ENCODE measurements around the gene CALML6. TPM values are rescaled to one million over a fixed set of nuclear protein-coding genes. Genes with fewer than 3 reads are reported as not detected.

CALML6 gene
- polyA plus RNA-seq, 6 donors from 2014 or later: not detected

GRCh38 chr1:1910033-1910465 lies 5.0 kb upstream of the CALML6 start:
- H3K4me1 Mint-ChIP-seq: peaks cover 14 to 26% (median 19%) of the 10 kb centered on the region in 3 donors
- ATAC-seq (ENCODE audit: low read depth in 2 of 2) (no peak), DNase-seq (no peak)
- no peaks in the 10 kb centered on the region for H3K36me3 Mint-ChIP-seq
- H3K27ac Mint-ChIP-seq: peak overlapping the region; percentile 66 to 84 (median 79)
- peak overlapping the region; percentile 81 to 94 (median 89) for H3K4me3 Mint-ChIP-seq
- peaks cover 0 to 8% (median 0%) of the 10 kb centered on the region in 3 donors for H3K27me3 Mint-ChIP-seq
- H3K9me3 Mint-ChIP-seq: no peaks in the 10 kb centered on the region

DNA sequence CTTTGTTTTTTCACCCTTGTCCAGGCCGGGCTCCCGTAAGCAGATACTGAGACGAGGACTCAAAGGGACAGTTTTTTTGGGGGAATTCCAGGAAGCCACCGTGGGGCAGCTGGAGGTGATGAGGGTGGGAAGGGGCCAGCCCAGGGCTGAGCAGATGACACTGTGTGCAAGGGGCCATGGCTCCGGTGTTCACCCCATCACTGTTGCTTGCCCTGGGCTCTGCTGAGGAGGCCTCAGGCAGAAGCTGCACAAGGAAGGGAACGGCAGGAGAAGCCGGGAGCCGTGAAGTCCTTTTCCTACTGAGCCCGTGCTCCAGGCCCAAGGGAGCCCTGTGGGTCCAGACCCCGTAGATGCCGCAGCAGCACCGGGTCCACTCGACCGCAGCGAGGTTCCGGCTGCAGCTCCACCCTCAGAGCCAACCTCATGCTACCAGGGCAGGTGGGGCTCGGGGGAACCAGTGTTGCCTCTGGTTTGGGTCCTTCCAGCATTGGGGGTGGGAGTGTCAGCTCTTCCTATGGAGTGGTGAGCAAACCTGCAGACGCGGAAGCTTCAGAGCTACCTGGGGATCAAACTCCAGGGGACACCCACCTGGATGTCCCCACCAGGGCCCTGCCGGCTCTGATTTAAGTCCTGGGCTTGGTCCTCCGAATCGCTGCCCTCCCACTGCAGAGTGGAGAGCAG lies 4.3 kb upstream of the CALML6 start:
- Mint-ChIP-seq H3K27ac (peak overlapping the region in 3 of 6 donors; percentile 44 to 80 (median 75)), H3K4me3 (peak overlapping the region; percentile 81 to 94 (median 89)), H3K36me3 (no peaks in the 10 kb centered on the region), H3K4me1 (peaks cover 14 to 26% (median 19%) of the 10 kb centered on the region in 3 donors), H3K9me3 (no peaks in the 10 kb centered on the region), H3K27me3 (peaks cover 0 to 8% (median 0%) of the 10 kb centered on the region in 3 donors)
- no peak for DNase-seq
- no peak for ATAC-seq (ENCODE audit: low read depth in 2 of 2)

DNA sequence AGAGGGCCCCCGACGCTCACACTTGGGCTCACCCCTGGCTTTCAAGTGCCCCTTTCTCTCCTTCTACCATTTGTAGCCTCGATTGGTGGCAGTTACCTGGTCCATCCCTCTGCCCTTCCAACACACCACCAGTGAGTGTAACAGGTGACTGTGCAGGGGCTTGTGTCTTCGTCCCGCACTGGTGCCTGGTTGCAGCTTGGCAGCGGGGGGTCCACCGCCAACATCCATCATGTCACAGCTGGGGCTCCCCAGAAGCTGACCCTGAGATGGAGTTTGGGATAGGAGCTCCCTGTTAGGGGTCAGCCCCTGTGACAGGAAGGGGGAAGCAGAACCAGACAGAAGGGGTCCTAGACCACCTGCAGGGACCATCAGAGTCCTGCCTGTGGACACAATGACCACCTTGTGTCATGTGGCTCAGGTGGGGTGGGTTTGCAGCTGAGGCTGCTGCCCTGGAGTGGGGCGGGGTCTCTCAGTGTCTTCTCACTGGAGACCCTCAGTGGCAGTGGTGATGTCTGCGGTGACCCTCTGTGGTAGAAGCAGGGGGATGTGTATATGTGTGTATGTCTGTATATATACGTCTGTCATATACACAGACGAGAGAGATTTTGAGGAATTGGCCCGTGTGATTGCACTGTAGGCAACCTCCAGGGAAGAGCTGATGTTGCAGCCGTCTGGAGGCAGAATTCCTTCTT lies 3.6 kb upstream of the CALML6 start:
- peak overlapping the region in 5 of 8 donors; percentile 34 to 78 (median 35) for H3K4me3 Mint-ChIP-seq
- ATAC-seq (ENCODE audit: low read depth in 2 of 2): no peak

DNA sequence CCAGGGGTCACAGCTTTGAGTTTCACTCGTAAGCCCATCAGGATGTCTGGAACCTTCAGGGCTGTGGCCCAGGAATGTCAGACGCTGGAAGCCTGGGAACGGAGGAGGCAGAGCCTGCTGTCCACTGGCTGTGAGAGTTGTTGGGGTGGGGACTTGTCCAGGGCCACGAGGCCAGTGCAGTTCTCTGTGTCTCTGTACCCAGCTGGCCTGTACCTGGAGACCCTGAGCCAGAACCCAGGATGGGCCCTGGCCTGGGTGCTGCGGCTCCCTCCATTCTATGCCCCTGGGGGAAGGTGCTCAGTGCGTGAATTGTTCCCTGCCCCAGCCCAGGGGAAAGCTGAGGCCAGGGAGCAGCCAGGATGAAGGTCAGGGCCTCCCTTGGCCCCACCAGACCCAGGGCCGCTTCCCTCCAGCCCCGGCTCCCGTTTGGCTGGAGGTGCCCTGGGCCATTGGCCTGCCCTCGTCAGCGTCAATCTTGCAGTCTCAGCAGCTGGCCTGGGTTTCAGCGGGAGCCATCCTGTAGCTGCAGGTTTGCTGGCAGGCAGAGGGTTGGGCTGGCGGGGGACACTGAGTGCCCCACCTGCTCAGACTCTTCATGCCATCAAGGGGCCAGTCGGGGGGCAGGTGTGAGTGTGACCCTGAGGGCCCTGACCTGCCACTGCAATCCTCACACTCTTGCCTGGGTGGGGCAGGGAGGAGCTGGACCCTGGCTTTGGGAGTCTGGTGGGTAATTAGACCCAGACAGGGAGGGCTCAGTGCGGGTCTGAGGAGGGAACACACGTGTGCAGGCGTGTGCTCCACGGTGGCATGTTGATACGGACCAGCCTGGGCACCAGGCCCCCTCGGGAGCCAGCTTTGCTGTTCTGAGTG lies 724 bp upstream of the CALML6 start:
- DNase-seq (no peak), ATAC-seq (ENCODE audit: low read depth in 2 of 2) (no peak)
- Mint-ChIP-seq H3K4me3 (no peak overlapping the region), H3K27ac (no peak overlapping the region), H3K36me3 (no peaks in the 10 kb centered on the region), H3K9me3 (peaks cover 0 to under 1% (median 0%) of the 10 kb centered on the region in 7 donors), H3K4me1 (peaks cover 8 to 14% (median 11%) of the 10 kb centered on the region in 3 donors), H3K27me3 (peaks cover 0 to 8% (median 5%) of the 10 kb centered on the region in 3 donors)

More for the DNA sequence above, 3.6 kb upstream of the CALML6 start:
- Mint-ChIP-seq H3K4me1 (peaks cover 8 to 19% (median 13%) of the 10 kb centered on the region in 3 donors), H3K27ac (peak overlapping the region in 4 of 6 donors; percentile 44 to 94 (median 68)), H3K9me3 (no peaks in the 10 kb centered on the region), H3K27me3 (peaks cover 0 to 8% (median 5%) of the 10 kb centered on the region in 3 donors), H3K36me3 (no peaks in the 10 kb centered on the region)
- DNase-seq: no peak

- H3K4me1 Mint-ChIP-seq: peaks cover 0 to 5% (median 3%) of the 10 kb centered on the region in 3 donors
- H3K36me3 Mint-ChIP-seq: no peaks in the 10 kb centered on the region
- peaks cover 0 to 8% (median 5%) of the 10 kb centered on the region in 3 donors for H3K27me3 Mint-ChIP-seq
- no peak for DNase-seq
- ATAC-seq (ENCODE audit: low read depth in 2 of 2): no peak
- H3K27ac Mint-ChIP-seq: peak overlapping the region in 1 of 6 donors; percentile 73
- H3K4me3 Mint-ChIP-seq: peak overlapping the region in 2 of 8 donors; percentile 24 to 57
- H3K9me3 Mint-ChIP-seq: peaks cover 0 to 2% (median 0%) of the 10 kb centered on the region in 7 donors
Observed at GRCh38 chr1:1915911-1916840, 1.1 kb downstream of the CALML6 start.

DNA sequence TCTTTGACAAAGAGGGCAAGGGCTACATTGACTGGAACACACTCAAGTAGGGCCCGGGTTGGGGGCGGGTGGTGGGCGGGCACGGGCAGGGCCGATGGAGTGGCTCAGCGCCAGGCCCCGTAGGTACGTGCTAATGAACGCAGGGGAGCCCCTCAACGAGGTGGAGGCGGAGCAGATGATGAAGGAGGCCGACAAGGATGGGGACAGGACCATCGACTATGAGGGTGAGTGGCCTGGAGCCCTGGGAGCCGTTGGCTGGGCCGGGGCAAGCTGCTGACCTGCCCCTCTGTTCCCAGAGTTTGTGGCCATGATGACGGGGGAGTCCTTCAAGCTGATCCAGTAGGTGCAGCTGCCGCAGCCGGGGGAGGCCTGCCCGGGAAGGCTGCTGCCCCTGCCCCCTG lies 1.8 kb downstream of the CALML6 start:
- peak overlapping the region in 2 of 8 donors; percentile 24 to 34 for H3K4me3 Mint-ChIP-seq
- H3K9me3 Mint-ChIP-seq: peaks cover 0 to 2% (median 0%) of the 10 kb centered on the region in 7 donors
- no peaks in the 10 kb centered on the region for H3K36me3 Mint-ChIP-seq
- H3K4me1 Mint-ChIP-seq: peaks cover 0 to 5% (median 3%) of the 10 kb centered on the region in 3 donors
- H3K27ac Mint-ChIP-seq: peak overlapping the region in 1 of 6 donors; percentile 16
- peaks cover 0 to 8% (median 5%) of the 10 kb centered on the region in 3 donors for H3K27me3 Mint-ChIP-seq
- DNase-seq: no peak
- ATAC-seq (ENCODE audit: low read depth in 2 of 2): no peak

DNA sequence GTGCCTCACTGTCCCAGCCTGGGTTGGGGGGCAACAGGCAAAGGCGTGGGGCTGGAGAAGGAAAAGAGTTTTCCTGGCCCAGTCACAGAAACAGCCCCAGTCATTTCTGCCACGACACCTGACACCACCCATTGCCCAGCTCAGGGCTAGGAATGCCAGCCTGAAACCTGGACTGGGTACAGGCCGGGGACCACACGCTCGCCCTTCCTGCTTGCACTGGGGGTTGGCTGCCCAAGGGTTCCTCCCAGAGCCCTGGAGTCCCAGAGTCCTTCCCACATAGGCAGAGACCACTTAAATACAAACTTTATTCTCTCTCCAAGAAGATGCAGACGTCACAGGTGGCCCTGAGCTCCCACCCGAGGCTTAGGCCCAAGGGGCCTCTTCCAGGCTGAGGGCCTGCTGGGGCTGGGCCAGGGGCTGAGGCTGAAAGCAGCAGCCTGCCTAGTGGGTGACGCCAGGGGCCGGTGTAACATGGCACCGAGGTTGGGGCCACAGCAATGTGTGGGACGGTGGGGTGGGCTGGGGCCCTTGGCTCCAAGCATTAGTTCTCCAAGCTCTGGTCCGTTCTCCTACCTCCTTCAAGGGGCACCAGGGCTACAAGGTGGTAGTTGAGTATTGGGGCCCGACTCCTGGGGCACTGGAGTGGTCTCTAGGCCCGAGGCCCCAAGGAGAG lies 2.4 kb downstream of the CALML6 start:
- no peak for DNase-seq
- H3K27ac Mint-ChIP-seq: no peak overlapping the region
- H3K4me1 Mint-ChIP-seq: peaks cover 0 to 5% (median 3%) of the 10 kb centered on the region in 3 donors
- no peak for ATAC-seq (ENCODE audit: low read depth in 2 of 2)
- H3K27me3 Mint-ChIP-seq: peaks cover 0 to 8% (median 6%) of the 10 kb centered on the region in 3 donors
- H3K4me3 Mint-ChIP-seq: peak overlapping the region in 7 of 8 donors; percentile 52 to 69 (median 55)
- H3K36me3 Mint-ChIP-seq: no peaks in the 10 kb centered on the region
- peaks cover 0 to 2% (median 0%) of the 10 kb centered on the region in 7 donors for H3K9me3 Mint-ChIP-seq

- DNase-seq (no peak), ATAC-seq (ENCODE audit: low read depth in 2 of 2) (no peak)
- H3K36me3 Mint-ChIP-seq: no peaks in the 10 kb centered on the region
- no peak overlapping the region for H3K27ac Mint-ChIP-seq
- peak overlapping the region; percentile 50 to 80 (median 55) for H3K4me3 Mint-ChIP-seq
- peaks cover 0 to 2% (median 0%) of the 10 kb centered on the region in 7 donors for H3K9me3 Mint-ChIP-seq
- peaks cover 0 to 13% (median 8%) of the 10 kb centered on the region in 3 donors for H3K27me3 Mint-ChIP-seq
- peaks cover 0 to 5% (median 3%) of the 10 kb centered on the region in 3 donors for H3K4me1 Mint-ChIP-seq
Observed at GRCh38 chr1:1917995-1918900, 3.2 kb downstream of the CALML6 start.

GRCh38 chr1:1918901-1919303 lies 3.8 kb downstream of the CALML6 start, which contains the start of gene TMEM52:
Gene TMEM52 (minus strand): TSS chr1:1919279. CDS start chr1:1919265, 14 bp downstream.
- Mint-ChIP-seq H3K27ac (peak within 1 kb of the TSS in 4 of 6 donors; percentile 27 to 92 (median 82)), H3K4me1 (peaks cover 0 to 5% (median 0%) of the 10 kb centered on the region in 3 donors), H3K9me3 (peaks cover 0 to 2% (median 0%) of the 10 kb centered on the region in 7 donors), H3K27me3 (peaks cover 0 to 13% (median 2%) of the 10 kb centered on the region in 3 donors), H3K36me3 (no peaks in the 10 kb centered on the region), H3K4me3 (peak within 1 kb of the TSS; percentile 44 to 81 (median 71))
- DNase-seq: no peak
- peak; percentile 21 to 32 for ATAC-seq (ENCODE audit: low read depth in 2 of 2)

DNA sequence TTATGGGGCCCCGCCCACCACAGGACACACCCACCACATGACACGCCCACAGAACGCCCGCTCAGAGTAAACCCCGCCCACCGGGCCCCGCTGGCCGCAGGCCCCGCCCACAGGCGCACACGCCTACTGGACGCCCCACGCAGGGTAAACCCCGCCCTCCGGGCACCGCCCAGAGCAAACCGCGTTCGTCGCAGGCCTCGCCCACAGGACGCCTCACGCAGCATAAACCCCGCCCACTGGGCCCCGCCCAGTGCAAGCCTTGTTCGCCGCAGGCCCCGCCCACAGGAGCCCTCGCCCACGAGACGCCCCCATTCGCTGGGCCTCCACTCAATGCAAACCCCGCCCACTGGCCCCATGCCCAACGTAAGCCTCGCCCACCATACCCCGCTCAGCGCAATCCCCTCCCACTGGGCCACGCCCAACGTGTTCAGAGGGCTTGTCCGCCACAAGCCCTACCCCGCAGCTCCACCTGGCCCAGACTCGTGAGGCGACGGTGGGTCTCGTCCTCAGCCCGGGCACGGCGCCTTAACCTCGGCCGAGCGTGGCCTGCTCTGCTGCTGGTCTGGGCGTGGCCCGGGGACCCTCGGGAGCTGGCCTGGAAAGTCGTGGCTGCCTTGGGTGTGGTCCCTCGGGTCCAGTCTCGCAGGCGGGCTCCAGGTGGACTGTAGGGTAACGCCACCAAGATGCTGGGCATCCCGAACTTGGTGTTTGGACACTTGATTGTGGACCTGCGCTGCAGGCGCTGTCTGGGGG lies 4.4 kb downstream of the CALML6 start:
- Mint-ChIP-seq H3K36me3 (no peaks in the 10 kb centered on the region), H3K9me3 (peaks cover 0 to 2% (median 0%) of the 10 kb centered on the region in 7 donors), H3K4me3 (peak overlapping the region; percentile 40 to 81 (median 71)), H3K4me1 (peaks cover 0 to 5% (median under 1%) of the 10 kb centered on the region in 3 donors), H3K27ac (peak overlapping the region in 4 of 6 donors; percentile 27 to 92 (median 82)), H3K27me3 (peaks cover 0 to 14% (median 0%) of the 10 kb centered on the region in 3 donors)
- ATAC-seq (ENCODE audit: low read depth in 2 of 2): peak; percentile 83
- DNase-seq: peak; percentile 100
